ENCODE measurements around the gene CAMSAP3.

Gene CAMSAP3

DNA sequence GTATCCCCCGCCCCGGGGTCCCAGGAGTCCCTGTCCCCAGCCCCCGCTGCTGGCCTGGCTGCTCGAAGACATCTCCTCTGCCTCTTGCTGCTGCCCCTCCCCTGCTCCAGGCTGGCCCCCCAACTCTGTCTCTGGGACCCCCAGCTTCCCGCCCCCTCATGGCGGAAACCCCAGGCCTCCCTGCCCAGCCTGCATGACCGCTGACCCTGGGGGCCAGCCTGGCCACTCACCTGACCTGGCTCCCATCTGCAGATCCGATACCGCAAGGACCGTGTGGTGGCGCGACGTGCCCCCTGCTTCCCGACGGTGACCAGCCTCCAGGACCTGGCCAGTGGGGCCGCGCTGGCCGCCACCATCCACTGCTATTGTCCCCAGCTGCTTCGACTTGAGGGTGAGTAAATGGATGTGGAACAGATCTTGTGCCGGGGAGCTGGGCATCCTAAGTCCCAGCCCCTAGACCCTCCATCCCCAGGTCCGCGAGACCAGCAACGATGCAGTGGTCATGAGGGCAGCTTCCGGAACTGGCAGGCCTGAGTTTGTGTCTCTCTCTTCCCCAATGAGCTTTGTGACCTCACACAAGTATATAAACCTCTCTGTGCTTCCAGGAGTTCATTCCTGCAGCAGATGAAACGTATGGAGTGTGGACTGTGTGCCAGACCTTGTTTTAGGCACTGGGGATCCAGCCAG, 12.4 kb downstream of the CAMSAP3 start:
- TF ChIP-seq, protein P1, sequence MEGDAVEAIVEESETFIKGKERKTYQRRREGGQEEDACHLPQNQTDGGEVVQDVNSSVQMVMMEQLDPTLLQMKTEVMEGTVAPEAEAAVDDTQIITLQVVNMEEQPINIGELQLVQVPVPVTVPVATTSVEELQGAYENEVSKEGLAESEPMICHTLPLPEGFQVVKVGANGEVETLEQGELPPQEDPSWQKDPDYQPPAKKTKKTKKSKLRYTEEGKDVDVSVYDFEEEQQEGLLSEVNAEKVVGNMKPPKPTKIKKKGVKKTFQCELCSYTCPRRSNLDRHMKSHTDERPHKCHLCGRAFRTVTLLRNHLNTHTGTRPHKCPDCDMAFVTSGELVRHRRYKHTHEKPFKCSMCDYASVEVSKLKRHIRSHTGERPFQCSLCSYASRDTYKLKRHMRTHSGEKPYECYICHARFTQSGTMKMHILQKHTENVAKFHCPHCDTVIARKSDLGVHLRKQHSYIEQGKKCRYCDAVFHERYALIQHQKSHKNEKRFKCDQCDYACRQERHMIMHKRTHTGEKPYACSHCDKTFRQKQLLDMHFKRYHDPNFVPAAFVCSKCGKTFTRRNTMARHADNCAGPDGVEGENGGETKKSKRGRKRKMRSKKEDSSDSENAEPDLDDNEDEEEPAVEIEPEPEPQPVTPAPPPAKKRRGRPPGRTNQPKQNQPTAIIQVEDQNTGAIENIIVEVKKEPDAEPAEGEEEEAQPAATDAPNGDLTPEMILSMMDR (conservative IDR thresholded peaks at IDR 0.05) = no peak
- no peak overlapping the region for H3K27ac ChIP-seq

DNA sequence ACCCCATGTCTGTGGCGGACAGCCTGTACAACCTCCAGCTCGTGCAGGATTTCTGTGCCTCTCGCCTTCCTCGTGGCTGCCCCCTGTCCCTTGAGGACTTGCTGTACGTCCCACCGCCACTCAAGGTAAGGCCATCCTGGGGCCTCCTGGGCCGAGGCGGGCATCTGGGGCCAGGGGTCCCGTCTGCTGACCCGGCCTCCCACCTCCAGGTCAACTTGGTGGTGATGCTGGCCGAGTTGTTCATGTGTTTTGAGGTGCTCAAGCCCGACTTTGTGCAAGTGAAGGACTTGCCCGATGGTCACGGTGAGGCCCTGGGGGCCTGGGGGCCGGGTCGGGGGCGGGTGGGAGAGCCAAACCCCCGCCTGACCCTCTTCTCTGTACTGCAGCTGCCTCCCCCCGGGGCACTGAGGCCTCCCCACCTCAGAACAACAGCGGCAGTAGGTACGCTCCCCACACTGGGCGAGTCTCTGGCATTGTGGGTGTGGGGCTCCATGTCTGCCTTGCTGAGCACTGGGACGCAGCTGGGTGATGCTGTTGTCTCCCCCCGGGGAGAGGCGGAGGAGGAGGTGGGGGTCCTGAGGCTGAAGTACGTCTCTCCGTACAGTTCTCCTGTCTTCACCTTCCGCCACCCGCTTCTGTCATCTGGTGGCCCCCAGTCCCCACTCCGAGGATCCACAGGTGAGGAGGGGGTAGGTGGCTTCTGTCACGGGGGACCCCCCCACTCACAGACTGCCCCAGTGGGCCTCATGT, 15.0 kb downstream of the CAMSAP3 start:
- TF ChIP-seq, protein P1 (conservative IDR thresholded peaks at IDR 0.05) = no peak
- no peak for TF ChIP-seq ZFX (IDR thresholded peaks at IDR 0.05)
- H3K27ac ChIP-seq = no peak overlapping the region

DNA sequence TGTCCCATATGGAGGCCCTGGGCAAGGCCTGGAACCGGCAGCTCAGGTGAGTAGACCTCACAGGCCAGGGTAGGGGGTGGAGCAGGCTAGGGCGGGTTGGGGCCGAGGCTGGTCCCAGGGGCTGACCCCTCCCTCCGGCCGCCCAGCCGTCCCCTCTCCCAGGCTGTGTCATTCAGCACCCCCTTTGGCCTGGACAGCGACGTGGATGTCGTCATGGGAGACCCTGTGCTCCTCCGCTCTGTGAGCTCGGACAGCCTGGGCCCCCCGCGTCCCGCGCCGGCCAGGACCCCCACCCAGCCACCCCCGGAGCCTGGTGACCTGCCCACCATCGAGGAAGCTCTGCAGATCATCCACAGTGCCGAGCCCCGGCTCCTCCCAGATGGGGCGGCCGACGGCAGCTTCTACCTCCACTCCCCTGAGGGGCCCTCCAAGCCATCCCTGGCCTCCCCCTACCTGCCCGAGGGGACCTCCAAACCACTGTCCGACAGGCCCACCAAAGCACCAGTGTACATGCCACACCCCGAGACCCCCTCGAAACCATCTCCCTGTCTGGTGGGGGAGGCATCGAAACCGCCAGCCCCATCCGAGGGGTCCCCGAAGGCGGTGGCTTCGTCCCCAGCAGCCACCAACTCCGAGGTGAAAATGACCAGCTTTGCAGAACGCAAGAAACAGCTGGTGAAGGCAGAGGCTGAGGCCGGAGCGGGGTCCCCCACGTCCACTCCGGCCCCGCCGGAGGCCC, 16.0 kb downstream of the CAMSAP3 start:
- TF ChIP-seq, protein P1 (conservative IDR thresholded peaks at IDR 0.05) = no peak
- TF ChIP-seq ZFX (IDR thresholded peaks at IDR 0.05) = no peak
- no peak overlapping the region for H3K27ac ChIP-seq

DNA sequence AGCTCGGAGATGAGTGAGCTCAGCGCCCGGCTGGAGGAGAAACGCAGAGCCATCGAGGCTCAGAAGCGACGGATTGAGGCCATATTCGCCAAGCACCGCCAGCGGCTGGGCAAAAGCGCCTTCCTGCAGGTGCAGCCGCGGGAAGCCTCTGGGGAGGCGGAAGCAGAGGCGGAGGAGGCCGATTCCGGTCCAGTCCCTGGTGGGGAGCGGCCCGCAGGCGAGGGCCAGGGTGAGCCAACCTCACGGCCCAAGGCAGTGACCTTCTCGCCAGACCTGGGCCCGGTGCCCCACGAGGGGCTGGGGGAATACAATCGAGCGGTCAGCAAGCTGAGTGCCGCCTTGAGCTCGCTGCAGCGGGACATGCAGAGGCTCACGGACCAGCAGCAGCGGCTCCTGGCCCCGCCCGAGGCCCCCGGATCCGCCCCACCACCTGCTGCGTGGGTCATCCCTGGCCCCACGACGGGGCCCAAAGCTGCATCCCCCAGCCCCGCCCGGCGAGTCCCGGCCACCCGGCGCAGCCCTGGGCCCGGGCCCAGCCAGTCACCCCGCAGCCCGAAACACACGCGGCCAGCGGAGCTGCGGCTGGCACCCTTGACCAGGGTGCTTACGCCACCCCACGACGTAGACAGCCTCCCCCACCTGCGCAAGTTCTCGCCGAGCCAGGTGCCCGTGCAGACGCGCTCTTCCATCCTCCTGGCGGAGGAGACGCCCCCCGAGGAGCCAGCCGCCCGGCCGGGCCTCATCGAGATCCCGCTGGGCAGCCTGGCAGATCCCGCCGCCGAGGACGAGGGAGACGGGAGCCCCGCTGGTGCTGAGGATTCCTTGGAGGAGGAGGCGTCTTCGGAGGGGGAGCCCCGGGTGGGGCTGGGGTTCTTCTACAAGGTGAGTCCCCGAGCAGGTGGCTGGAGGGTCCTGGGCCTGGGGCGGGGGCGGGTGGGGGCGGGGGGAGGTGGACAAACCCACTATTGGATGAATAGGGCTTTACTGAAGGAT, 16.9 kb downstream of the CAMSAP3 start:
- no peak overlapping the region for H3K27ac ChIP-seq
- no peak for TF ChIP-seq ZFX (IDR thresholded peaks at IDR 0.05)
- TF ChIP-seq, protein P1 (conservative IDR thresholded peaks at IDR 0.05) = no peak

DNA sequence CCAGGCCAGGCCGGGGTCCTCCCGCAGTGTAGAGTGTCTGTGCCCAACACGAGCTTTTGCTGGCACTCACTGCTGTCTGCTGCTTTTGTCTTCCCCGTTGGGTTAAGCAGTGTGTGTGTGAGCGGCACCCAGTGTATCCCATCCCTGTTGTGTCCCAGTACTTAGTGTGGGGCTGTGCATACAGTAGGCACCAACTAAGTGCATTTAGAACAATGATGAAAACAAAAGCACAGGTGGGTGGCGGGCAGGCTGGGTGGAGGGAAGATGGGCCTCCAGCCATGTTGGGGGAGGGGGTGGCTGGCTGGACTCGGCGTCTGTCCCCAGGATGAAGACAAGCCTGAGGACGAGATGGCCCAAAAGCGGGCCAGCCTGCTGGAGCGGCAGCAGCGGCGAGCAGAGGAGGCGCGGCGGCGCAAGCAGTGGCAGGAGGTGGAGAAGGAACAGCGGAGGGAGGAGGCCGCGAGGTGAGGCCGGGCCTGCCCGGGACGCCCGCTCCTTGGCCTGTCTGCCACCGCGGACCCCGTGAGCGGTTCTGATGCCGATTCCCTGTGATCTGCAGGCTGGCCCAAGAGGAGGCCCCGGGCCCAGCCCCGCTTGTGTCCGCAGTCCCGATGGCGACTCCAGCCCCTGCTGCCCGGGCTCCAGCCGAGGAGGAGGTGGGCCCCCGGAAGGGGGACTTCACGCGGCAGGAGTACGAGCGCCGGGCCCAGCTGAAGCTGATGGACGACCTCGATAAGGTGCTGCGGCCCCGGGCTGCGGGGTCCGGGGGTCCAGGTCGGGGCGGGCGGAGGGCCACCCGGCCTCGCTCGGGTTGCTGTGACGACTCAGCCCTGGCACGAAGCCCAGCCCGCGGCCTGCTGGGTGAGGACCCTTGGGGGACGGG, 19.4 kb downstream of the CAMSAP3 start:
- TF ChIP-seq, protein P1 (conservative IDR thresholded peaks at IDR 0.05) = no peak
- no peak for TF ChIP-seq ZFX (IDR thresholded peaks at IDR 0.05)
- H3K27ac ChIP-seq = no peak overlapping the region

DNA sequence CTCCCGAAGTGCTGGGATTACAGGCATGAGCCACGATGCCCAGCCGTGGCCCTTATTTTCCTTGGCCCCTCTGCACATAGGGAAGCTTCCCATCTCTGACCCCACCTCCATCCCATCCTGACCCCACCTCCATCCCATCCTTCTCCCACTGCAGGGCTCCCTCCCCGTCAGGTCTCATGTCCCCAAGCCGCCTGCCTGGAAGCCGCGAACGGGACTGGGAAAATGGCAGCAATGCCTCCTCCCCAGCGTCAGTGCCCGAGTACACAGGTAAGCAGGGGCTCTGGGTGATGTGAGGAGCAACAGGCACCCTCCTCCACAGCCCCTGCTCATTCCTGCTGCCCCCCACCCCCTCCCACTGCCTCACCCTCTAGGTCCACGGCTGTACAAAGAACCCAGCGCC, 21.5 kb downstream of the CAMSAP3 start:
- no peak for TF ChIP-seq ZFX (IDR thresholded peaks at IDR 0.05)
- TF ChIP-seq, protein P1 (conservative IDR thresholded peaks at IDR 0.05) = no peak

More for the DNA sequence above, 21.5 kb downstream of the CAMSAP3 start:
- peak overlapping the region; percentile 98 for H3K27ac ChIP-seq

Data from C4-2B (cell line).